Tibial nerve (tissue), 4 donors: ENCODE results near the gene CSF3. TPM values are rescaled to one million over a fixed set of nuclear protein-coding genes. Genes with fewer than 3 reads are reported as not detected.

ENCODE experiments used
- DNase-seq, 2 donors: peaks; one replicate each; pipeline ENCODE4 v3.0.0-alpha.2; 2019; ENCODE audit warnings: low spot score in 2 of 2
- H3K27ac ChIP-seq, 4 donors: fragments of 200-600 bp; sonication (generic) in 3 of 4; one replicate each; pipeline ENCODE4 v1.5.1; 2017 to 2019; ENCODE audit warnings: mild to moderate bottlenecking in 1 of 4
- H3K27me3 ChIP-seq, 2 donors: fragments of 200-600 bp; sonication (generic) in 1 of 2; one replicate each; pipeline versions ENCODE4 v1.5.1 to v1.6.0; 2017 to 2019
- H3K36me3 ChIP-seq, 3 donors: fragments of 200-600 bp; sonication (generic); one replicate each; pipeline ENCODE4 v1.5.1; 2018 to 2019
- H3K4me1 ChIP-seq, 4 donors: fragments of 200-600 bp; sonication (generic) in 3 of 4; one replicate each; pipeline ENCODE4 v1.5.1; 2017 to 2019
- H3K4me3 ChIP-seq, 4 donors: fragments of 200-600 bp; sonication (generic) in 3 of 4; one replicate each; pipeline ENCODE4 v1.5.1; 2017 to 2019; ENCODE audit warnings: mild to moderate bottlenecking in 1 of 4, moderate library complexity in 1 of 4
- H3K9me3 ChIP-seq, 4 donors: fragments of 200-600 bp; sonication (generic) in 3 of 4; one replicate each; pipeline ENCODE4 v1.5.1; 2017 to 2019
- CTCF ChIP-seq, 5 experiments: fragments of 200-600 bp in 3 of 5; fragments of 450-650 bp in 2 of 5; sonication (generic) in 3 of 5; IDR thresholded peaks; one replicate each; pipeline ENCODE4 v1.5.1; 2016 to 2019; ENCODE audit warnings: antibody characterized with exemption in 5 of 5, mild to moderate bottlenecking in 3 of 5, moderate library complexity in 2 of 5
- EP300 ChIP-seq, 2 donors: sonication (generic); formaldehyde crosslinking; IDR thresholded peaks; one replicate each; pipeline ENCODE4 v1.6.1; 2017; ENCODE audit warnings: antibody characterized with exemption in 2 of 2, mild to moderate bottlenecking in 1 of 2
- POLR2A ChIP-seq, 2 donors: fragments of 450-650 bp; IDR thresholded peaks; one replicate each; pipeline ENCODE4 v1.6.1; 2017; ENCODE audit warnings: antibody characterized with exemption in 2 of 2, mild to moderate bottlenecking in 2 of 2, moderate library complexity in 2 of 2
- WGBS, 2 donors: methylation state at CpG; one replicate each; pipeline ENCODE4 v1.1.5; 2018; 5-methylcytosine and 5-hydroxymethylcytosine counted together
- total RNA-seq, 4 donors: library from RNA; depleted of rRNA; stranded (reverse); fragments of >200 nt; gene quantifications; one replicate each; pipeline ENCODE4 v1.1.0, GENCODE V29; 2016

The CSF3 gene
- total RNA-seq, 4 donors from 2014 or later, result 0.59 to 2.1 TPM; not detected in 2

- H3K4me1 ChIP-seq, result peaks cover 0 to 36% (median 6%) of the 10 kb centered on the region in 4 donors
- TF ChIP-seq CTCF (IDR thresholded peaks at IDR 0.05) (no peak), POLR2A (IDR thresholded peaks at IDR 0.05) (no peak), EP300 (IDR thresholded peaks at IDR 0.05) (no peak)
- no peaks in the 10 kb centered on the region for H3K27me3 ChIP-seq
- no peak for DNase-seq
- WGBS, 2 donors, result 78% methylated on average over 6 of the region's 6 CpGs
- H3K4me3 ChIP-seq, result no peak overlapping the region
- H3K36me3 ChIP-seq, result peaks cover 0 to 16% (median 0%) of the 10 kb centered on the region in 3 donors
- H3K9me3 ChIP-seq, result no peaks in the 10 kb centered on the region
- no peak overlapping the region for H3K27ac ChIP-seq
These were observed 41.3 kb downstream of the CSF3 start for GRCh38 chr17:40056379-40057015.

GRCh38 chr17:40058186-40058784 is 43.0 kb downstream of the CSF3 start:
- no peaks in the 10 kb centered on the region for H3K27me3 ChIP-seq
- H3K4me1 ChIP-seq, result peaks cover 0 to 39% (median 5%) of the 10 kb centered on the region in 4 donors
- H3K27ac ChIP-seq, result peak overlapping the region; percentile 48 to 72 (median 70)
- WGBS, 2 donors, result 32 to 51% methylated on average over 8 of the region's 8 CpGs
- DNase-seq, result no peak
- no peaks in the 10 kb centered on the region for H3K9me3 ChIP-seq
- no peak overlapping the region for H3K4me3 ChIP-seq
- TF ChIP-seq EP300 (IDR thresholded peaks at IDR 0.05) (no peak), POLR2A (IDR thresholded peaks at IDR 0.05) (no peak), CTCF (IDR thresholded peaks at IDR 0.05) (no peak)
- H3K36me3 ChIP-seq, result peaks cover 0 to 3% (median 0%) of the 10 kb centered on the region in 3 donors

- no peaks in the 10 kb centered on the region for H3K9me3 ChIP-seq
- no peak for TF ChIP-seq POLR2A (IDR thresholded peaks at IDR 0.05)
- TF ChIP-seq CTCF (IDR thresholded peaks at IDR 0.05), result no peak
- WGBS, 2 donors, result 90 to 91% methylated on average over 1 of the region's 1 CpG
- H3K4me3 ChIP-seq, result no peak overlapping the region
- no peak for DNase-seq
- H3K36me3 ChIP-seq, result peaks cover 0 to 3% (median 0%) of the 10 kb centered on the region in 3 donors
- H3K27me3 ChIP-seq, result no peaks in the 10 kb centered on the region
- H3K4me1 ChIP-seq, result peaks cover 0 to 36% (median 2%) of the 10 kb centered on the region in 4 donors
- peak overlapping the region; percentile 48 to 72 (median 70) for H3K27ac ChIP-seq
These were observed 43.6 kb downstream of the CSF3 start for GRCh38 chr17:40058865-40059264.

GRCh38 chr17:40059729-40060475 is 44.7 kb downstream of the CSF3 start:
- no peak overlapping the region for H3K4me3 ChIP-seq
- DNase-seq, result no peak
- 68 to 73% methylated on average over 8 of the region's 8 CpGs for WGBS, 2 donors
- H3K4me1 ChIP-seq, result peaks cover 0 to 42% (median 13%) of the 10 kb centered on the region in 4 donors
- no peaks in the 10 kb centered on the region for H3K9me3 ChIP-seq
- H3K36me3 ChIP-seq, result peaks cover 0 to 3% (median 0%) of the 10 kb centered on the region in 3 donors
- H3K27ac ChIP-seq, result peak overlapping the region in 2 of 4 donors; percentile 55 to 71
- no peaks in the 10 kb centered on the region for H3K27me3 ChIP-seq
- TF ChIP-seq POLR2A (IDR thresholded peaks at IDR 0.05), result no peak
- no peak for TF ChIP-seq CTCF (IDR thresholded peaks at IDR 0.05)
